K562 (cell line): Measurements from ENCODE around the gene RGR. TPM values are rescaled to one million over a fixed set of nuclear protein-coding genes. Genes with fewer than 3 reads are reported as not detected.

Source experiments
- ATAC-seq: fragments of 200-7000 bp; cut with Tn5 transposase; 3 replicates; pipeline ENCODE4 v1.9.1; 2020; ENCODE audit warnings: moderate library complexity
- BruUV-seq: library from RNA; stranded (reverse); fragments of 400-500 nt; replicated peaks from 2 replicates; lab custom pipeline; 2021; lab: Mats Ljungman, UMichigan
- CTCF ChIA-PET: fragments of 300-600 bp; formaldehyde crosslinking; extraction: SDS; loops from one replicate; lab custom pipeline; 2021; ENCODE audit warnings: low intra/inter-chr PET ratio; lab: Yijun Ruan, JAX
- POLR2A ChIA-PET: fragments of 300-600, 350-650 bp; sonication (Branson Sonifier 250); formaldehyde crosslinking; extraction: SDS; loops from one replicate; lab custom pipeline; 2021; ENCODE audit warnings: antibody characterized with exemption, inconsistent platforms; lab: Yijun Ruan, JAX
- DNase-seq, 4 experiments: peaks; one replicate each; pipeline versions ENCODE4 v3.0.0 to v3.0.0-alpha.2; 2011 to 2018; ENCODE audit warnings: low spot score in 3 of 4, mixed read lengths in 3 of 4; ENCODE audit errors: extremely low read depth in 1 of 4
- FAIRE-seq: peaks from 2 replicates; lab custom pipeline; 2011; peaks lifted over from hg19 to GRCh38; lab: Jason Lieb, UNC
- H2AFZ ChIP-seq: 2 replicates; pipeline ENCODE4 v1.6.0; 2011; ENCODE audit warnings: low read depth, low read length, control low read depth, inconsistent platforms
- H3K27ac ChIP-seq: fragments of 200-600 bp; 3 replicates; pipeline ENCODE4 v1.8.0; 2011; ENCODE audit warnings: low read depth, mild to moderate bottlenecking, control low read depth, inconsistent platforms, low read length, moderate library complexity, mixed read lengths; ENCODE audit errors: extremely low read depth
- H3K27me3 ChIP-seq, 2 experiments: fragments of 300-600 bp in 1 of 2; 2 replicates in 1 of 2; 3 replicates in 1 of 2; pipeline versions ENCODE4 v1.6.0 to v1.8.0; 2011; ENCODE audit warnings: inconsistent platforms in 2 of 2, low read length in 2 of 2, mild to moderate bottlenecking in 1 of 2, mixed read lengths in 1 of 2, moderate library complexity in 1 of 2; ENCODE audit not compliant: control insufficient read depth in 2 of 2, insufficient read depth in 2 of 2
- H3K36me3 ChIP-seq: fragments of 300-600 bp; 3 replicates; pipeline ENCODE4 v1.8.0; 2011; ENCODE audit warnings: mild to moderate bottlenecking, low read length, inconsistent platforms; ENCODE audit not compliant: control insufficient read depth, insufficient read depth
- H3K4me1 ChIP-seq, 2 experiments: fragments of 200-600 bp in 1 of 2; replicated peaks in 1 of 2; 2 replicates in 1 of 2; 3 replicates in 1 of 2; pipeline versions ENCODE4 v1.5.1 to v1.8.0; 2011; ENCODE audit warnings: inconsistent platforms in 2 of 2, low read length in 2 of 2, mild to moderate bottlenecking in 1 of 2, mixed read lengths in 1 of 2, moderate library complexity in 1 of 2; ENCODE audit not compliant: control insufficient read depth in 2 of 2, insufficient read depth in 2 of 2
- H3K4me2 ChIP-seq: 2 replicates; pipeline ENCODE4 v1.6.1; 2011; ENCODE audit warnings: low read length, control low read depth, inconsistent platforms, mixed read lengths; ENCODE audit not compliant: insufficient read depth
- H3K4me3 ChIP-seq: fragments of 200-600 bp; sonication (generic), shearing (Covaris generic); 2 replicates; pipeline ENCODE4 v1.5.1; 2016; ENCODE audit warnings: control low read depth, inconsistent platforms
- H3K79me2 ChIP-seq: fragments of 200-600 bp; 3 replicates; pipeline ENCODE4 v1.8.0; 2011; ENCODE audit warnings: low read length, inconsistent platforms; ENCODE audit not compliant: control insufficient read depth, insufficient read depth
- H3K9ac ChIP-seq, 2 experiments: 2 replicates each; pipeline versions ENCODE4 v1.6.0 to v1.6.1; 2011; ENCODE audit warnings: low read depth in 2 of 2, low read length in 2 of 2, control low read depth in 1 of 2, inconsistent platforms in 1 of 2, mild to moderate bottlenecking in 1 of 2, mixed read lengths in 1 of 2; ENCODE audit not compliant: insufficient read depth in 1 of 2
- H3K9me1 ChIP-seq: one replicate; pipeline ENCODE4 v1.6.0; 2011; ENCODE audit warnings: inconsistent platforms, mild to moderate bottlenecking, low read length, moderate library complexity; ENCODE audit not compliant: control insufficient read depth, insufficient read depth
- H3K9me3 ChIP-seq: replicated peaks from 2 replicates; pipeline ENCODE4 v1.5.1; 2011; ENCODE audit warnings: low read depth, low read length, inconsistent platforms; ENCODE audit not compliant: control insufficient read depth, insufficient read depth
- H4K20me1 ChIP-seq: replicated peaks from 2 replicates; pipeline ENCODE4 v1.6.1; 2011; ENCODE audit warnings: low read length, inconsistent platforms, mixed read lengths; ENCODE audit not compliant: control insufficient read depth, insufficient read depth
- CREB1 ChIP-seq, 2 experiments: sonication (generic) in 1 of 2; formaldehyde crosslinking in 1 of 2; IDR thresholded peaks; 2 replicates each; pipeline versions ENCODE4 v1.6.1 to v1.8.0; 2012 to 2022; ENCODE audit warnings: inconsistent platforms in 1 of 2, mild to moderate bottlenecking in 1 of 2, missing genetic modification reagents in 1 of 2, moderate library complexity in 1 of 2
- GABPB2 ChIP-seq: fragments of 250-450 bp; sonication (Bioruptor Pico); conservative IDR thresholded peaks from 2 replicates; pipeline ENCODE4 v1.5.1; 2021; ENCODE audit warnings: mild to moderate bottlenecking
- HDAC8 ChIP-seq: fragments of 450-650 bp; IDR thresholded peaks from 2 replicates; pipeline ENCODE4 v1.6.1; 2016; ENCODE audit warnings: mild to moderate bottlenecking, missing genetic modification characterization, moderate library complexity, missing compliant biosample characterization
- MTA2 ChIP-seq: fragments of 450-650 bp; IDR thresholded peaks from 2 replicates; pipeline ENCODE4 v1.6.1; 2016; ENCODE audit warnings: low read depth
- NFRKB ChIP-seq: fragments of 450-650 bp; IDR thresholded peaks from 2 replicates; pipeline ENCODE4 v1.6.1; 2016; ENCODE audit warnings: low read depth
- SMAD3 ChIP-seq: fragments of 450-650 bp; formaldehyde crosslinking; conservative IDR thresholded peaks from 2 replicates; pipeline ENCODE4 v1.4.0; 2020; ENCODE audit warnings: mild to moderate bottlenecking
- YBX1 ChIP-seq: fragments of 450-650 bp; IDR thresholded peaks from 2 replicates; pipeline ENCODE4 v1.7.1; 2016; ENCODE audit warnings: mild to moderate bottlenecking
- ZNF695 ChIP-seq: fragments of 450-650 bp; formaldehyde crosslinking; IDR thresholded peaks from 2 replicates; pipeline ENCODE4 v1.4.0; 2020; ENCODE audit warnings: mild to moderate bottlenecking, moderate library complexity
- WGBS: fragments of 100-300 bp; shearing (Covaris generic); methylation state at CpG from one replicate; pipeline ENCODE4 v1.1.6; 2016; ENCODE audit warnings: low coverage, mixed read lengths; ENCODE audit not compliant: insufficient coverage; ENCODE audit errors: missing lambda C conversion rate; 5-methylcytosine and 5-hydroxymethylcytosine counted together
- in situ Hi-C: fragments of 300-500 bp; cut with MboI; formaldehyde crosslinking; loops from 4 replicates; pipeline ENCODE4 v1.15.0; 2018; ENCODE audit warnings: inconsistent platforms, mixed read lengths
- intact Hi-C: fragments of 100-400 bp; cut with micrococcal nuclease; formaldehyde crosslinking; loops from 2 replicates; pipeline ENCODE4 v1.14.2; 2022
- polyA plus RNA-seq, 8 experiments: library from polyadenylated mRNA; depleted of rRNA in 4 of 8; stranded (reverse) in 5 of 8; unstranded in 3 of 8; fragments of >200 nt; fragmentation: Nextera tagmentation in 2 of 8; fragmentation: Illumina TruSeq in 1 of 8; extraction: Ambion mirVana in 2 of 8; extraction: Trizol in 1 of 8; gene quantifications; 2 replicates each; pipeline versions ENCODE4 v1.2.1 to v1.2.3, GENCODE V29; 2011 to 2014; ENCODE audit warnings: inconsistent platforms in 1 of 8, missing spikeins in 1 of 8
- total RNA-seq, 7 experiments: library from RNA; depleted of rRNA in 6 of 7; stranded (reverse); fragments of >200 nt in 6 of 7; fragmentation: Illumina TruSeq in 2 of 7; extraction: Trizol in 2 of 7; gene quantifications; 2 replicates each; pipeline versions ENCODE4 v1.2.1 to v1.2.3, GENCODE V29; 2011 to 2021; ENCODE audit warnings: low replicate concordance in 1 of 7

RGR gene
- total and polyA plus RNA-seq, 9 of the 15 experiments (the other 6 are each of a cell fraction or from before 2014, with no cell fraction given), result not detected

DNA sequence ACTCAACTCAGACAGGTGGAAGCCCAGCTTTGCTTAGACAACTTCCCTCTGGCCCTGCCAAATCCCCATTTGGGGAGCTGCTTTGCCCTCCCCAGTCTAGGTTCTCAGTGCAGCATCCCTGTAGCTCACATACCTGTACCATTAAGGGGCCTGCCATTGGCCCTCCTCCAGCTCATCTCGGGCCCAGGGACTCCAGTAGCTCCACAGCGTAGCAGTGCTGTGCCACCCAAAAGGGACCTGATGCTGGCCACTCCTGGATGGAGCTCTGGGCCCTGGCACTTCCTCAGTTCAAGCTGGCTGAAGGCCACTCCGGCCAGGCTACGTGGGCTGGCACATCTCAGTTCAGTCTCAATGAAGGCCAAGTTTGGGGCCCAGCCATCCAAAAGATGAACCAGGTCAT lies 10.9 kb upstream of the RGR start:
- intact Hi-C loops (no loop called here), in situ Hi-C loops (no loop called here)
- ATAC-seq, result no peak
- ChIA-PET CTCF (no interaction called here), POLR2A (interaction anchor here (3.1 kb wide), 1 partner anchor 12 kb away, joined by 13 read pairs; the partner anchor contains the start of gene RGR)
- H3K4me2 ChIP-seq, result no peak overlapping the region
- no peaks in the 10 kb centered on the region for H3K36me3 ChIP-seq
- DNase-seq, result no peak
- no peak overlapping the region for H2AFZ ChIP-seq
- no peaks in the 10 kb centered on the region for H4K20me1 ChIP-seq
- H3K4me1 ChIP-seq, result peaks cover 0 to 7% of the 10 kb centered on the region in 2 experiments; a peak in 2 of 5 replicates
- H3K27me3 ChIP-seq, result peaks cover 19 to 52% of the 10 kb centered on the region in 2 experiments; a peak in 4 of 5 replicates
- H3K79me2 ChIP-seq, result no peaks in the 10 kb centered on the region
- no peak for FAIRE-seq
- no peak overlapping the region for H3K9ac ChIP-seq
- no TSS peak for BruUV-seq
- WGBS, result 0% methylated on average over 4 of the region's 4 CpGs
- TF ChIP-seq YBX1 (no peak), GABPB2 (CRISPR knock-in tag) (no peak), CREB1 (IDR thresholded peaks at IDR 0.05) (no peak), CREB1 (CRISPR knock-in tag; IDR thresholded peaks at IDR 0.05) (no peak), NFRKB (no peak), ZNF695 (CRISPR knock-in tag) (no peak), MTA2 (no peak)
- H3K9me3 ChIP-seq, result no peaks in the 10 kb centered on the region
- no peak overlapping the region for H3K27ac ChIP-seq
- H3K9me1 ChIP-seq, result no peaks in the 10 kb centered on the region
- H3K4me3 ChIP-seq, result no peak overlapping the region

DNA sequence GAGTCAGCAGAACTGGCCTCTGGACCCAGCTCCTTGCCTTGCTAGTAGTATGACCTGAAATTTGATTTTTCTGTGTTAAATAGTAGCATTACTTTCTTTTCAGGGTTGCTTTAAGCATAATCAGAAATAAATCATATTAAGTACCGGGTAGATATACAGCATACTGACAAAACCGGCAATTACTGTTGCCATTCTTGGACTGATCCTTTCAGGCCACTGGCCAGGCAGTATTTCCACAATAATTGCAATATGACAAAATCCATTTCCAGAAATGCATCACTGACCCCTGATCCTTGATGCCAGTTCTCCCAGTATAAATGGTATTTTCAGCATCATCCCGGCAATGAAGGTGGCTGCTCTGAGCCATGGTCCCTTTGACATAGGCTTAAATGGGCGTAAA lies 10.4 kb upstream of the RGR start:
- no peak overlapping the region for H3K9ac ChIP-seq
- no peaks in the 10 kb centered on the region for H3K9me3 ChIP-seq
- no peaks in the 10 kb centered on the region for H4K20me1 ChIP-seq
- H2AFZ ChIP-seq, result no peak overlapping the region
- POLR2A ChIA-PET, result interaction anchor here (3.1 kb wide), 1 partner anchor 12 kb away, joined by 13 read pairs; the partner anchor contains the start of gene RGR
- H3K4me3 ChIP-seq, result no peak overlapping the region
- H3K4me2 ChIP-seq, result no peak overlapping the region
- in situ Hi-C loops (no loop called here), intact Hi-C loops (no loop called here)
- no TSS peak for BruUV-seq
- H3K27me3 ChIP-seq, result peaks cover 19 to 57% of the 10 kb centered on the region in 2 experiments; a peak in 4 of 5 replicates
- H3K36me3 ChIP-seq, result no peaks in the 10 kb centered on the region
- H3K4me1 ChIP-seq, result peaks cover 0 to 7% of the 10 kb centered on the region in 2 experiments; a peak in 2 of 5 replicates
- H3K9me1 ChIP-seq, result no peaks in the 10 kb centered on the region
- H3K79me2 ChIP-seq, result no peaks in the 10 kb centered on the region
- 0% methylated on average over 4 of the region's 4 CpGs for WGBS
- no peak for TF ChIP-seq SMAD3
- TF ChIP-seq HDAC8 (tag), result no peak
- ATAC-seq, result no peak
- H3K27ac ChIP-seq, result no peak overlapping the region
- DNase-seq, result no peak
- CTCF ChIA-PET, result no interaction called here
- FAIRE-seq, result no peak
